ENCODE data around the gene CD4.

- TF ChIP-seq, protein P1, sequence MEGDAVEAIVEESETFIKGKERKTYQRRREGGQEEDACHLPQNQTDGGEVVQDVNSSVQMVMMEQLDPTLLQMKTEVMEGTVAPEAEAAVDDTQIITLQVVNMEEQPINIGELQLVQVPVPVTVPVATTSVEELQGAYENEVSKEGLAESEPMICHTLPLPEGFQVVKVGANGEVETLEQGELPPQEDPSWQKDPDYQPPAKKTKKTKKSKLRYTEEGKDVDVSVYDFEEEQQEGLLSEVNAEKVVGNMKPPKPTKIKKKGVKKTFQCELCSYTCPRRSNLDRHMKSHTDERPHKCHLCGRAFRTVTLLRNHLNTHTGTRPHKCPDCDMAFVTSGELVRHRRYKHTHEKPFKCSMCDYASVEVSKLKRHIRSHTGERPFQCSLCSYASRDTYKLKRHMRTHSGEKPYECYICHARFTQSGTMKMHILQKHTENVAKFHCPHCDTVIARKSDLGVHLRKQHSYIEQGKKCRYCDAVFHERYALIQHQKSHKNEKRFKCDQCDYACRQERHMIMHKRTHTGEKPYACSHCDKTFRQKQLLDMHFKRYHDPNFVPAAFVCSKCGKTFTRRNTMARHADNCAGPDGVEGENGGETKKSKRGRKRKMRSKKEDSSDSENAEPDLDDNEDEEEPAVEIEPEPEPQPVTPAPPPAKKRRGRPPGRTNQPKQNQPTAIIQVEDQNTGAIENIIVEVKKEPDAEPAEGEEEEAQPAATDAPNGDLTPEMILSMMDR (IDR thresholded peaks at IDR 0.05 in 2 of 3, conservative IDR thresholded peaks at IDR 0.05 in 1 of 3; ENCODE audit: borderline replicate concordance in 1 of 3, insufficient read depth in 1 of 3, low read depth in 2 of 3, low read length in 2 of 3), result no peak
- TF ChIP-seq POLR2AphosphoS5 (IDR thresholded peaks at IDR 0.05; ENCODE audit: low read depth, low read length), result no peak
- no peak for TF ChIP-seq ZNF274 (IDR thresholded peaks at IDR 0.05; ENCODE audit: low read depth, low read length)
- TF ChIP-seq JUND (IDR thresholded peaks at IDR 0.05), result no peak
- no peak for TF ChIP-seq POLR2A (IDR thresholded peaks at IDR 0.05; ENCODE audit: borderline replicate concordance, extremely low read depth, insufficient read depth, insufficient read length)
Measured at GRCh38 chr12:6777386-6777785, 11.9 kb upstream of the CD4 start.
